Measurements from ENCODE around the gene EMID1.
A peak's percentile ranks its signal among the peaks of the same experiment; 100 is the strongest.

EMID1 gene

GRCh38 chr22:29260601-29261315 lies 55.1 kb downstream of the EMID1 start:
- no peak for DNase-seq

- no peak for DNase-seq
Measured at GRCh38 chr22:29263791-29264276, 58.1 kb downstream of the EMID1 start.

GRCh38 chr22:29265305-29265704 lies 59.6 kb downstream of the EMID1 start:
- DNase-seq, result no peak

- DNase-seq, result no peak
Measured at GRCh38 chr22:29265929-29266328, 60.2 kb downstream of the EMID1 start.

- no peak for DNase-seq
Measured at GRCh38 chr22:29266564-29267461, 61.1 kb downstream of the EMID1 start.

GRCh38 chr22:29267462-29267857 lies 61.8 kb downstream of the EMID1 start:
- DNase-seq, result no peak

- DNase-seq, result peak; percentile 88
Measured at GRCh38 chr22:29267858-29268510, 62.3 kb downstream of the EMID1 start, which contains the start of the genes EWSR1 and RHBDD3. TSS of gene EWSR1 (plus strand) at chr22:29268268. CDS start at chr22:29268337, 69 bp downstream. TSS of gene RHBDD3 (minus strand) at chr22:29267981. CDS start at chr22:29265626, 2,355 bp downstream.

- DNase-seq, result peak; percentile 70
Measured at GRCh38 chr22:29268511-29269229, 63.0 kb downstream of the EMID1 start.

- peak; percentile 33 for DNase-seq
Measured at GRCh38 chr22:29269230-29269604, 63.5 kb downstream of the EMID1 start.

- no peak for DNase-seq
Measured at GRCh38 chr22:29269731-29270474, 64.2 kb downstream of the EMID1 start.

GRCh38 chr22:29270475-29271271 lies 65.0 kb downstream of the EMID1 start:
- DNase-seq, result no peak

GRCh38 chr22:29272624-29273023 lies 66.9 kb downstream of the EMID1 start:
- DNase-seq, result no peak

- DNase-seq, result no peak
Measured at GRCh38 chr22:29275167-29275566, 69.5 kb downstream of the EMID1 start.

GRCh38 chr22:29275819-29276565 lies 70.3 kb downstream of the EMID1 start:
- DNase-seq, result no peak

- DNase-seq, result no peak
Measured at GRCh38 chr22:29277927-29278326, 72.2 kb downstream of the EMID1 start.

GRCh38 chr22:29284196-29284595 lies 78.5 kb downstream of the EMID1 start:
- no peak for DNase-seq

- DNase-seq, result no peak
Measured at GRCh38 chr22:29288837-29289236, 83.1 kb downstream of the EMID1 start.

- no peak for DNase-seq
Measured at GRCh38 chr22:29290061-29290460, 84.4 kb downstream of the EMID1 start.

GRCh38 chr22:29291215-29291614 lies 85.5 kb downstream of the EMID1 start:
- DNase-seq, result no peak

GRCh38 chr22:29292379-29292778 lies 86.7 kb downstream of the EMID1 start:
- DNase-seq, result no peak

All from NCI-H146 (cell line).